HG03432 (cell line): ENCODE data around the gene HS3ST3A1.

Source experiments
- ATAC-seq: cut with Tn5 transposase; IDR thresholded peaks from one replicate; pipeline ENCODE4 v1.9.1; 2021; ENCODE audit warnings: mild to moderate bottlenecking, moderate library complexity; ENCODE audit not compliant: unreplicated experiment

Gene HS3ST3A1

DNA sequence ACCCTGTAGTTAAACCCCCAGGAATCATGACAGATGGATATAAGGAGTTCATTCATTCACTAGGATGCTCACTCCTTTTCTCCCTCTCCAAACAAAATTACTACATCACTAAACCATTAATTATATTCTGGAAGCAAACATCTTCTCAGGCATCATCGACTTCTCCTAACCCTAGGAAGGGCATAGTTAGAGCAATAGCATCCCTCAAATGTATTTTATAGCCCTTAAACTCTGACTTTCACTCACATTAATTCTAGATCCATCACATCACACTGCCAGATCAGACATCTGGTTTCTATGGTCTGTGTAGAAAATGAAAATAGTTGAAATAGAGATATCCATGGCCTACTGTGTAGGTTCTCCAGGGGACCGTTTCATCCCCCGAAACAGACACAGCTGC, 143.9 kb downstream of the HS3ST3A1 start:
- ATAC-seq: no peak
